Measurements from ENCODE around the gene GALNT10.
A peak's percentile ranks its signal among the peaks of the same experiment; 100 is the strongest.

GALNT10 gene

DNA sequence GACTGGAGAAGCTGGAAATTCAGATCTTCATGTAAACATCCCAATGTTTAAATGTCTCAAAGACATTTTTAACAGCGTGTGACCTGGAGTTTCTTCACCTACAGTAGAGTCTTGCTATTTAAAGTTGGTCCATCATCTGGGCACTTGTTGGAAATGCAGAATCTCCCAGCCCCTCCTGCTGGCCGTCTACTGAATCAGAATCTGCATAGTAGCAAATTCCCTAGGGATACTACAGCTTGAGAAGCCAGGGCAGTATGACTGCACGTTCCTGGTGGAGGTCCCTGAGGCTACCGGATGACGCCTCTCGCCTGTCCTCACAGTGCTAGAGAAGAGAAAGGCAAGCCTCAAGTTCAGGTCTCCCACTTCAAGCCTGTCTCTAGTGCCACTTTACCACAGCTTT lies 271.0 kb downstream of the GALNT10 start:
- peak; percentile 12 for DNase-seq
- in situ Hi-C loops (cut with HindIII; ENCODE audit: low pct_ligation_motif_present, low pct_unique_long_range_greater_than_20kb, low sequenced_read_pairs), result no loop called here

DNA sequence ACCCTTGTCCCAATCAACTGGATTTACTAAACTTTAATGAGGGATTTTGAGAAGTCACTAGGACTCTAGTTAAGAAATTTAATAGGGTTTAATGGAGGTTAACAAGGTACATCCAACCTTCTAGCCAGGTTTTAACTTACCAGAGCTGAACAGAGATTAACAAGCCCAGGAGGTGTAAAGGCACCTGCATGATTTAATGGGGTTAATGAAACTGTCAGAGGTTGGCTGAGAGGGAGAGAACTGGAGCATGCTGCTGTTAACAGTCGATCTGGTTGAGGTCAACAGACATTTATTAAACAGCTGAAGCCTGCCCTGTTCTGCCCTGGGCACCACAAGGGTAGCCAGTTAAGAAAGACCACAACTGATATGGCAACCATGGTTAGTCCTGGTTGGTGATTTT lies 273.9 kb downstream of the GALNT10 start:
- in situ Hi-C loops (cut with HindIII; ENCODE audit: low pct_ligation_motif_present, low pct_unique_long_range_greater_than_20kb, low sequenced_read_pairs), result no loop called here
- no peak for DNase-seq

DNA sequence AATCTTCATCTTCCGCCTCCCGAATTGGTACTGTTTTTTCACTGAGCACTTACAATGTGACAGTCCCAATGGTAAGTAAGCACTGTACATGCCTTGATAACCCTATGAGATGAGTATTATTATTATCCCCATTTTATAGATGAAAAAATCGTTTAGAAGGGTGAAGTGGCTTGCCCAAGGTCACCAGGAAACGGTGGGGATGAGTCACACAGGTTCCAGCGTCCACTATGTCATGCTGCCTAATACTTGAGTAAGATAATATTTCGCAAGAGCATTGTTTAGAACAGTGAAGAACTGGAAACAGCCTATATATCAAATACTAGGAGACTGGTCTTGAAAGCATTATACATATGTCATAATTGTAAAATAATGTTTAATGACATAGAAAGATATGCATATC lies 274.6 kb downstream of the GALNT10 start:
- in situ Hi-C loops (cut with HindIII; ENCODE audit: low pct_ligation_motif_present, low pct_unique_long_range_greater_than_20kb, low sequenced_read_pairs), result no loop called here
- DNase-seq, result no peak

DNA sequence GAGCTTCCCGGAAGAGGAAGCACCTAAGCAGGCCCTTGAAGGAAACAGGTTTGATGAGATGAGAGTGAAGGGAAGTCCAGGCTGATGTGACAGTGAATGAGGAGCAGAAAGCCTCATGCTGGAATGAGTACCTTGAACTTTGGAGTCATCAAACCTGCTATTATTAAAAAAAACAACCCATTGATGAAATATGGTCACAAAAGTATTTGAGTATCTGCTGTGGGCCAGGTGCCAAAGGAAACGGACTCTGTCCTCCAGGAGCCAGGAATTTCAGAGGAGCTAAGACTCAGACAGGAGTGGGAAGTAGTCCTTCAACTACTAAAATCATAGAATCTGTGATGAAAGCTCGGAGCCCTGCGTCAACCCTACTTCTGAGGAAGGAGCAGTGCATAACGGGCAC lies 275.6 kb downstream of the GALNT10 start:
- in situ Hi-C loops (cut with HindIII; ENCODE audit: low pct_ligation_motif_present, low pct_unique_long_range_greater_than_20kb, low sequenced_read_pairs), result no loop called here
- DNase-seq, result no peak

DNA sequence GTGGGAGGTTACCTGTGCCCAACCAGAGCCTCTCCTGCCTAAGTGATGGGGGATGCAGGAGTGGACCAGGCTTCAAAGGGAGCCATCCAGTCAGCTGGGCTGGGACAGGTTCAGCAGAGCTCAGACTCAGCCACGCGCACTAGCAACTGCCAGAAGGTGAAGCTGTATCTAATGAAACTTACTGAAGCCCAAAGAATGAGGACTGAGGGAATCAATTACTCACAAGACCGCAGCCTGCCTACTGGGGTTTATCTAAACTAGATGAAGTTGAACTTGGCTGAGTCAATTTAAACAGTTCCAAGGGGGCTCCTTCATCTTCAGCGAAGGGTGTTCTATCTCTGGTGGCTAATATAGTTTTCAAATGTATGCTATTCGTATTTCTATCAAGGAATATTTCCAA lies 276.1 kb downstream of the GALNT10 start:
- in situ Hi-C loops (cut with HindIII; ENCODE audit: low pct_ligation_motif_present, low pct_unique_long_range_greater_than_20kb, low sequenced_read_pairs), result no loop called here
- DNase-seq, result no peak

DNA sequence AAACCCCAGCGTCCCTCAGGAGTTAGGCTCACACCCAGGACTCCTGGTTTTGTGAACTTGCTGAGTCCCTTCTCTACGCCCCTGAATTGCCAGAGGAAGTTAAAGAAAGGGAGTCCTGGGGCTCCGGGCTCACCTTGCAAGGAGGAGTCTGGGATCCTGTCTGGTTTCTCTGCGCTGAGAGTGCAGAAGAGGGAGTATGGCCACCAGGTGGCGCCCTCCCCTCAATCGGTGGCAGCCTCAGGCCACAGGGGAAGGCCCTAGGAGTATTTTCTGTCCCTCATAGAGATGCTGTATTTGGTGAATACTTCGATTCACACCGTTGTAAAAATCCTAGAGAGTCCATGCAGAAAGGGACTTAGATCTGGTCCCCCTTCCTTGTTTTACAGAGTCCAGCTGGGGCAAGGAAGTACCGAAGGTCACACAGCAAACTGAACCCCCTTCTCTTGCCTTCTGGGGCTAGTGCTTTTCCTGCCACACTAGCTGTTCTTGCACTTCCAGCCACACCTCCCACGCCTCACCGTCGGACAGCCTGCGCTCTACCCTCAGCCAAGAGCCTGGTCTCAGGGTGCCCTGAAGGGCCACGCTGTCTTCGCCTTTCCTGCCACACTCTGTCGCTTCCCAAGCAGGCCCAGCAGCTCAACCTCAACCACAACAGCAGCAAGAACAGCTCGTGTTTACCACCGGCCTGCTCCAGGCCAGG lies 277.3 kb downstream of the GALNT10 start:
- in situ Hi-C loops (cut with HindIII; ENCODE audit: low pct_ligation_motif_present, low pct_unique_long_range_greater_than_20kb, low sequenced_read_pairs), result no loop called here
- DNase-seq, result peak; percentile 53

DNA sequence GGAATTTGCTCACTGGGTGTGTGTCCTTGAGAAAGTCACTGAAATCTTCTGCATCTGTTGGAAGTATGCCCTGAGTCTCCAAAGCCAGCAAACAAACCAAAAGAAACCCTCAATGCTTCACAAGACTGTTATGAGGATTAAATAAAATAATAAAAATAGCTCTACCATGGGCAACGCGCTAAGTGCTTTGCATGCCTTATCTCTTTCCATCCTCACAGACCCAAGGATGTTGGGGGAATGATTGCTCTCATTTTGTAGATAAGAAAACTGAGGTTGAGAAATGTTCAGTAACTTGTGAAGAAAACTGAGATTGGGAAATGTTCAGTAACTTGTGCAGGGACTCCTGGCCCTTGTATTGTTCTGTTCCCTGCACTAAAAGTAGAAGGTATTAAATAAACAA lies 279.6 kb downstream of the GALNT10 start:
- no peak for DNase-seq
- in situ Hi-C loops (cut with HindIII; ENCODE audit: low pct_ligation_motif_present, low pct_unique_long_range_greater_than_20kb, low sequenced_read_pairs), result no loop called here
